HG03280 (cell line): ENCODE data around the gene RGP1.
A peak's percentile ranks its signal among the peaks of the same experiment; 100 is the strongest.

Source experiments
- ATAC-seq: cut with Tn5 transposase; IDR thresholded peaks from one replicate; pipeline ENCODE4 v1.9.1; 2021; ENCODE audit warnings: mild to moderate bottlenecking, moderate library complexity; ENCODE audit not compliant: unreplicated experiment

RGP1 gene

GRCh38 chr9:35748858-35749514, at the start of gene RGP1, which contains the start of gene GBA2:
TSS of gene RGP1 (plus strand) at chr9:35749287. CDS start at chr9:35749756, 469 bp downstream.
TSS of gene GBA2 (minus strand) at chr9:35749228. CDS start at chr9:35748704, 524 bp downstream.
- peak; percentile 79 for ATAC-seq

GRCh38 chr9:35700031-35700430, 49.1 kb upstream of the RGP1 start:
- ATAC-seq, result no peak

GRCh38 chr9:35700942-35701341, 48.1 kb upstream of the RGP1 start:
- ATAC-seq, result no peak

- no peak for ATAC-seq
Measured at GRCh38 chr9:35702696-35703095, 46.4 kb upstream of the RGP1 start.

- no peak for ATAC-seq
Measured at GRCh38 chr9:35703906-35704672, 45.0 kb upstream of the RGP1 start.

GRCh38 chr9:35705372-35705771, 43.7 kb upstream of the RGP1 start:
- no peak for ATAC-seq

- no peak for ATAC-seq
Measured at GRCh38 chr9:35705836-35706430, 43.2 kb upstream of the RGP1 start.

- no peak for ATAC-seq
Measured at GRCh38 chr9:35706951-35707350, 42.1 kb upstream of the RGP1 start.

GRCh38 chr9:35708146-35708545, 40.9 kb upstream of the RGP1 start:
- no peak for ATAC-seq

GRCh38 chr9:35710818-35711500, 38.1 kb upstream of the RGP1 start:
- ATAC-seq, result no peak

GRCh38 chr9:35711501-35712428, 37.3 kb upstream of the RGP1 start:
- no peak for ATAC-seq

GRCh38 chr9:35712762-35713400, 36.2 kb upstream of the RGP1 start:
- ATAC-seq, result no peak

- ATAC-seq, result no peak
Measured at GRCh38 chr9:35713578-35713977, 35.5 kb upstream of the RGP1 start.

- no peak for ATAC-seq
Measured at GRCh38 chr9:35714123-35714522, 35.0 kb upstream of the RGP1 start.

GRCh38 chr9:35714579-35715252, 34.4 kb upstream of the RGP1 start:
- ATAC-seq, result no peak

- no peak for ATAC-seq
Measured at GRCh38 chr9:35716230-35716629, 32.9 kb upstream of the RGP1 start.

- no peak for ATAC-seq
Measured at GRCh38 chr9:35717132-35717870, 31.8 kb upstream of the RGP1 start.

GRCh38 chr9:35718721-35719511, 30.2 kb upstream of the RGP1 start:
- ATAC-seq, result no peak
